Fibroblast of skin of abdomen (primary cell): ENCODE measurements around the gene CPA3.
A peak's percentile ranks its signal among the peaks of the same experiment; 100 is the strongest.

Source experiments
- DNase-seq: peaks from one replicate; pipeline ENCODE4 v3.0.0-alpha.2; 2013

The CPA3 gene

GRCh38 chr3:148922467-148922866 lies 57.4 kb downstream of the CPA3 start:
- no peak for DNase-seq

GRCh38 chr3:148923592-148923991 lies 58.5 kb downstream of the CPA3 start:
- no peak for DNase-seq

- DNase-seq, result peak; percentile 61
Measured at GRCh38 chr3:148924562-148924961, 59.5 kb downstream of the CPA3 start.

GRCh38 chr3:148925845-148926244 lies 60.7 kb downstream of the CPA3 start:
- no peak for DNase-seq

GRCh38 chr3:148930752-148931151 lies 65.7 kb downstream of the CPA3 start:
- peak; percentile 86 for DNase-seq

GRCh38 chr3:148931574-148931973 lies 66.5 kb downstream of the CPA3 start:
- no peak for DNase-seq

- peak; percentile 44 for DNase-seq
Measured at GRCh38 chr3:148932972-148933371, 67.9 kb downstream of the CPA3 start.

GRCh38 chr3:148937467-148938255 lies 72.6 kb downstream of the CPA3 start:
- DNase-seq, result peak; percentile 83

GRCh38 chr3:148938306-148938705 lies 73.2 kb downstream of the CPA3 start:
- peak; percentile 27 for DNase-seq

GRCh38 chr3:148938936-148939335 lies 73.8 kb downstream of the CPA3 start:
- no peak for DNase-seq

- peak; percentile 39 for DNase-seq
Measured at GRCh38 chr3:148940983-148941382, 75.9 kb downstream of the CPA3 start.

GRCh38 chr3:148943506-148944205 lies 78.6 kb downstream of the CPA3 start:
- peak; percentile 94 for DNase-seq

- peak; percentile 17 for DNase-seq
Measured at GRCh38 chr3:148945116-148945515, 80.0 kb downstream of the CPA3 start.
